Stimulated activated naive CD8-positive, alpha-beta T cell treated with anti-CD3 and anti-CD28 coated beads, Interleukin-15, Interleukin-2, amounts not matched to agents 100 ng/mL and 50 ng/mL, for 24 hours (primary cell): ENCODE data around the gene FILIP1.

Source experiments
- H3K27ac Mint-ChIP-seq: one replicate; pipeline ENCODE4 v1.8.0; 2021; ENCODE audit warnings: mild to moderate bottlenecking, mixed read lengths
- H3K27me3 Mint-ChIP-seq: one replicate; pipeline ENCODE4 v1.8.0; 2021; ENCODE audit warnings: mixed read lengths
- H3K36me3 Mint-ChIP-seq: one replicate; pipeline ENCODE4 v1.8.0; 2021; ENCODE audit warnings: low read depth, mixed read lengths
- H3K4me1 Mint-ChIP-seq: one replicate; pipeline ENCODE4 v1.8.0; 2021; ENCODE audit warnings: low read depth, mixed read lengths
- H3K4me3 Mint-ChIP-seq: one replicate; pipeline ENCODE4 v1.8.0; 2021; ENCODE audit warnings: mild to moderate bottlenecking, mixed read lengths
- H3K9me3 Mint-ChIP-seq: one replicate; pipeline ENCODE4 v1.8.0; 2021; ENCODE audit warnings: mixed read lengths

Gene FILIP1

DNA sequence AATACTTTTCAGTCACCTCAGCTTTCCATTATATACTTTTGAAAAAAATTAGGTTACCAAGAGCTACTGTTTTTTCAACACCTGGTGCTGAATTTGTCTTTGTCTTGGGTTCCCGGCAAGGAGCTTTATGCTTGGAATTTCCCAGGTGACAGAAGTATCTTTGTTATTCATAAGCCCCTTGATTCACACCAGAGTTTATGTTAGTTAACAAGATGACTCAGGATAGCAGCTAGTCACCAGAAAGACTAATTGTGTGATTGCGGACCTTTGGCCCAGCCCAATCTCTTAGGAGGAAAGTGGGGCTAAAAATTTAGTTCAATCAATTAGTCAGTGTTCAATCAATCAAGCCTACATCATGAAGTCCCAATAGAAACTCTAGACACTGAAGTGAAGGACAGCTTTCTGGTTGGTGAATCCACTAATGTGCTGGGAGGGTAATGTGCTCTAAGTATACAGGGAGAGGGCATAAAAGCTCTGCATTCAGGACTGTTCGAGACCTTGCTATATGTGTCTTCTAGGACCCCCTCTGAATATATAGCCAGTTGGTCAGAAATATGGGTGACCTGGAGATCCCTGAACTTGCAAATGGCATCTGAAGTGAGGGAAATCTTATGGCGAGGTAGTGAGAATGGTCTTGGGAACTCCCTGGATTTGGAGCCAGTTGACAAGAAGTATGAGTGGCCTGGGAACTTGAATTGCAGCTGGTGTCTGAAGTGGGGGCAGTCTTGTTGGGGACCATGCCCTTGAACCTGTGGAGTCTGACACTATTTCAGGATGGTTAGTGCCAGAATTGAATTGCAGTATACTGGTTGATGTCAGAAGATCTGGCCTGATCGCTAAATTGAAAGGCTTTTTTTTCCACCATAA is 225.2 kb downstream of the FILIP1 start:
- no peaks in the 10 kb centered on the region for H3K27me3 Mint-ChIP-seq
- peak overlapping the region; percentile 15 for H3K27ac Mint-ChIP-seq
- no peak overlapping the region for H3K4me3 Mint-ChIP-seq
- H3K4me1 Mint-ChIP-seq, result peaks cover 45% of the 10 kb centered on the region
- H3K36me3 Mint-ChIP-seq, result peaks cover 25% of the 10 kb centered on the region
- H3K9me3 Mint-ChIP-seq, result no peaks in the 10 kb centered on the region

DNA sequence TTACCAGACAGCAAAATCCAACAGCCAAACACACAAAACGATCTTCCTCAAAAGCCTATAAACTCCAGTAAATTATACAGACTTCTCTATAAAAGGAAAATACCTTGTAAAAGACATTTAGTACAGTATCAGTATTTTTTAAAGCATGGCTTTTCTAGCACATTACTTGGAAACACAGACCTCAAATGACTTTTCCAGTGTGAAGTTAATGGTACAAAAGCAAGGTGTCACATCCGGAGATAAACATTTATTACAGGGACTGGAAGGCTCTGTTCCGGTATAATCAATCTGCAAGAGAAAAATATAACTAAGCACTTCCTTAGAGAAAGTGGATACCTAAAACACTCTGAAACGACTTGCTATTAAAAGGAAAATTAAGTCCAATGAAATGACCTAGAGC is 226.1 kb downstream of the FILIP1 start:
- no peak overlapping the region for H3K4me3 Mint-ChIP-seq
- peaks cover 24% of the 10 kb centered on the region for H3K36me3 Mint-ChIP-seq
- H3K27ac Mint-ChIP-seq, result no peak overlapping the region
- peaks cover 38% of the 10 kb centered on the region for H3K4me1 Mint-ChIP-seq
- H3K27me3 Mint-ChIP-seq, result no peaks in the 10 kb centered on the region
- no peaks in the 10 kb centered on the region for H3K9me3 Mint-ChIP-seq

DNA sequence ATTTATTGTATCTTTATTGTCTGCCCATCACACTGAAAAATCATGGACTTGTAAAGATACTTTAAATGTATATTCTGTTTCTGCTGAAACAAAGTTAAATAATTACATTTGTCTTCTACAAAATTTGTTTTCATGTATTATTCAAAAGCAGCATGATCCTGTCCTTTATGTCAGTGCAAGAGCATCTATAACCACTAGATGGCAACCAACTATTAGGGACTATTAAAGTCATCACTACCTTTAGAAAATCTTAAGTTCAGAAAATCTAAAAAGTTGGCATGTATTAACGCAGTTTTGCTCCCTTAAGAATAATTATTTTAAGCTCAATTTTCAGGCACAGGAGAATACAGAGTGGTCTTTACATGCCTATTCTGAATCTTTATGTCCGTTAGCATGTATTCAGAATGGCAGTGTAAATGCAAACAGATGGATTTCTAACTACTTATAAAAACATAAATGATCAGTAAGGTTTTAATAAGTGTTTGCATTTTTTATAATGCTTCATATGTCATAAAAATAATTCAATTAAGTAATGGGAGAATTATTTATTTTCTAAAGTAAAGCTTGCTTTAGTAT is 226.8 kb downstream of the FILIP1 start:
- no peaks in the 10 kb centered on the region for H3K27me3 Mint-ChIP-seq
- no peak overlapping the region for H3K27ac Mint-ChIP-seq
- H3K4me3 Mint-ChIP-seq, result no peak overlapping the region
- peaks cover 18% of the 10 kb centered on the region for H3K36me3 Mint-ChIP-seq
- H3K4me1 Mint-ChIP-seq, result peaks cover 34% of the 10 kb centered on the region
- H3K9me3 Mint-ChIP-seq, result no peaks in the 10 kb centered on the region

DNA sequence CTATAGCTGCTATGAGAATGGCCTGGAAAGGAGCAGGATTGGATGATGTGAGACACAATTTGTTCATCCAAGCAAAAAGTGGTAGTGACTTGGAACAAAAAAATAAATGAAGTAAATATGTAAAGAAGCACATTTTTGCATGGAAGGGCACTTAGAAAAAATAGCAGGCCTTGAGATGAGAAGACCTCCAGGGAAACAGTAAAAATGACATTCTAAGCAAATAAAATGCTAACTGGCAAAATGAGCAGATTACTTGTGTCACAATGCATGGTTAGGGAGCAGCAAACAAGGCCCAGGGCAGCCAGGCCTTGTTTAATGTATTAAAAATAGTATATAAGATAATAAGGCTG is 230.2 kb downstream of the FILIP1 start:
- H3K27me3 Mint-ChIP-seq, result no peaks in the 10 kb centered on the region
- no peak overlapping the region for H3K27ac Mint-ChIP-seq
- H3K4me3 Mint-ChIP-seq, result no peak overlapping the region
- peaks cover 13% of the 10 kb centered on the region for H3K4me1 Mint-ChIP-seq
- peaks cover 23% of the 10 kb centered on the region for H3K36me3 Mint-ChIP-seq
- no peaks in the 10 kb centered on the region for H3K9me3 Mint-ChIP-seq

DNA sequence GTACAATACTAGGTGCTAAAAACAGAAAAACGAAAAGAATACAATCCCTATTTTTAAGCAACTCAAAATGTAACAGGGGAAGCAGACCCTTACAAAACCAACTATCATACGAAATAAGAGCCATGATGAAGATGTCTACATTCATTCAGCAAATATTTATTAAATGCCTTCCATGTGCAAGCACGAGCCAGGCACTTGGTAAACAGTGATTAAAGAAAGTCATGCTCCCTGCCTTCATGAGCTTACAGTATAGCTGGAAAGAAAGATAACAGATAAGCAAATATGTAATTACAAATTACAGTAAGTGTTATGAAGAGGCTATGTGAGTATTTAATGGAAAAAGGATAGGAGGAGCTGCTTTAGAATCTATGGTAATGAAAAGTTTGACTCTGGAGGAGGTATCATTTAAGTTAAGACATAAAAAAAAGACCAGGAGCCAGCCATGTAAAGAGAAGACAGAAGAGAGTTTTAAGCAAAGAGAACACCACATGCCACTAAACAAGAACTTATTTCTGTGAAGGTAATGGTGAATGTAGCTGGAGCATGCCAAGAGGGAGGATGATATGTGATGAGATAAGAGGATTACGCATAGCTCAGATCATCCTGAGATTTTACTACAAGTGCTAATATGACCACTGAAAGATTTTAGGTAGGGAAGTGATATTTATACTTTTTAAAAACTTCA is 230.7 kb downstream of the FILIP1 start:
- Mint-ChIP-seq H3K27ac (no peak overlapping the region), H3K9me3 (no peaks in the 10 kb centered on the region), H3K36me3 (peaks cover 26% of the 10 kb centered on the region), H3K27me3 (no peaks in the 10 kb centered on the region), H3K4me1 (peaks cover 8% of the 10 kb centered on the region), H3K4me3 (no peak overlapping the region)

DNA sequence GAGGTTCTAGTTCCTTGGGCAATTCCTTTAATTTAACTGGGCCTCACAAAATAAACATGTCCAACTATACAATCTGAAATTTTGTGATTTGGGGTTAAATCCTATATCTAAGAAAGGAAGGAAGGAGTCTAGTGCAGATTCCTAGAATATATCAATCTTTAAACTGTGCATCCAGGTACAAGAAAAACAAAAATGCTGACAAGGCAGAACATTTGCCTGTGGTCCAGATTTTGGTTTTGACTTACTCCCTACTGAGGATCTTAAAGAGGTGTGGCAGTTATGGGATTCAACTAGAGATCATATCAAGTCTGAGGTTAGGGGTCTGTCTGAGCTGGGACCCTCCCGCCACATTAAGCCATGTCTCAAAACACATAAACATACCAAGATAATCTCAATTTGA is 232.3 kb downstream of the FILIP1 start:
- Mint-ChIP-seq H3K4me1 (no peaks in the 10 kb centered on the region), H3K4me3 (no peak overlapping the region), H3K27me3 (no peaks in the 10 kb centered on the region), H3K36me3 (peaks cover 37% of the 10 kb centered on the region), H3K27ac (no peak overlapping the region), H3K9me3 (no peaks in the 10 kb centered on the region)

DNA sequence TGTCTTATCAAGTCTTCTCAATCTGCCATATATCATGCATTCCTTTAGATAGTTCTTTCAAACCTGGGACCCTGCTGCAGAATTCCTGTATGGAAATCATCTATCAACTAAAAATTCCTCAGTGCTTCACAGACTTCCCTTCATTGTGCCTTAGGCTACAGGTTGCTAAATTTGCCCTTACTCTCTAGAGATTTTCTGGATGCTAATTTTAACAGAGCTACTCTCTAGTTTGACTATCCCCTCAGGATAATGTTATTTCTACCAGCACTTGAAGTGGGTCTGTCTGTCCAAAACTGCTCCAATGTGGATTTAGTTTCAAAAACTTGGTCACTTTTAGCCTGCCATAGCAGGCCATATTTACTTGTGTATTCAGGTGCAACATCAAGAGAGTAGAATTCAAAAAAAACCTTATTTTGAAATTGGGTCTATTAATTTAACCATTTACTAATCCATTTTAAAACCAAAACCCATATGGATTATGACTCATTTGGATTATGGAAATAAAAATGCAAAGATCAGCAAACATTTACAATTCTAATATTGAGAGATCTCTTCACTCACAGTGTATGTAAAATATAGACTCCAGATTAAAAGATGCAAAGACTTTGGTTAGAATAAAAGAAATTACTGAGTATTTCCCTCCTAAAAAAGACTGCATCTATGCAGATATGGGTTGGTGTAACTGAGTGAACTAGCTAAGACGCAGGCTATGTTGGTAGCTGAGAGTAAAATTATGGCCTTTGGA is 236.1 kb downstream of the FILIP1 start:
- no peaks in the 10 kb centered on the region for H3K27me3 Mint-ChIP-seq
- H3K4me1 Mint-ChIP-seq, result no peaks in the 10 kb centered on the region
- H3K9me3 Mint-ChIP-seq, result no peaks in the 10 kb centered on the region
- H3K4me3 Mint-ChIP-seq, result no peak overlapping the region
- peaks cover 42% of the 10 kb centered on the region for H3K36me3 Mint-ChIP-seq
- H3K27ac Mint-ChIP-seq, result no peak overlapping the region

DNA sequence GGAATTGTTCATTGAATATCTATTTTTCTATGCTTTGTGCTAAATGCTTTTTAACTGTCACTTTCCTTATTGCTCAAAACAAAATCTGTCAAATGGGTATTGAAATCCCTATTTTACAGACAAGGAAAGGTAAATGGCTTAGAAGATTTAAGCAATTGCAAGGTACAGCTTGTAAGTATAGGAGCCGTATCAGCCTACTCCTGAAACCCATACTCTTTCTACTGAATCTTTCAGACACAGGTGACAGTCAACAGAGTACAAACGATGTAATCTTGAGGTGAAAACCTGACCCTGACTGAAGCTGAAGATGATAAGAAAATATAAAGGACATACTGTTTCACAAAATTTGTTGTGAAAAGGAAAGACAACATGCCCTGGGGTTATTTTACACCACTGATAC is 243.0 kb downstream of the FILIP1 start:
- no peaks in the 10 kb centered on the region for H3K9me3 Mint-ChIP-seq
- H3K27me3 Mint-ChIP-seq, result peaks cover 14% of the 10 kb centered on the region
- H3K27ac Mint-ChIP-seq, result no peak overlapping the region
- no peak overlapping the region for H3K4me3 Mint-ChIP-seq
- H3K4me1 Mint-ChIP-seq, result no peaks in the 10 kb centered on the region
- peaks cover 8% of the 10 kb centered on the region for H3K36me3 Mint-ChIP-seq

DNA sequence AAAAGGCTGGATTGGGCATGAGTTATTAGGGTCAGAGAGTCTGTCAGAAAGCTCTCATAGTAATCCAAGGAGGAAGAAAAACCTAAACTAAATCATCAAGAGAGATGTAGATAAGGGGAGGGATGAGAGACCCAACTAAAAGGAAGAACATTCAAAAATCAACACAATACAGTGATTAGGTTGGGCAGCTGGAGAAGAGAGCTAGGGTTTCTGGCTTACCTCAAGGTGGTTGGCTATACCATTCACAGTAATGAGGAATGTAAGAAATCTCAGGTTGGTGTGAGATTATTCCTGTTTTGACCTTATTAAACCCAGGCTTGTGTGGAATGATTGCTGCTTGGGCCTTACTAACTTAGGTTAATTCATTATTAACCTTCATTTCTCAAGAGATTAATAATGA is 243.8 kb downstream of the FILIP1 start:
- peaks cover 2% of the 10 kb centered on the region for H3K4me1 Mint-ChIP-seq
- no peaks in the 10 kb centered on the region for H3K9me3 Mint-ChIP-seq
- H3K4me3 Mint-ChIP-seq, result no peak overlapping the region
- H3K27ac Mint-ChIP-seq, result no peak overlapping the region
- H3K36me3 Mint-ChIP-seq, result peaks cover 8% of the 10 kb centered on the region
- H3K27me3 Mint-ChIP-seq, result peaks cover 17% of the 10 kb centered on the region

DNA sequence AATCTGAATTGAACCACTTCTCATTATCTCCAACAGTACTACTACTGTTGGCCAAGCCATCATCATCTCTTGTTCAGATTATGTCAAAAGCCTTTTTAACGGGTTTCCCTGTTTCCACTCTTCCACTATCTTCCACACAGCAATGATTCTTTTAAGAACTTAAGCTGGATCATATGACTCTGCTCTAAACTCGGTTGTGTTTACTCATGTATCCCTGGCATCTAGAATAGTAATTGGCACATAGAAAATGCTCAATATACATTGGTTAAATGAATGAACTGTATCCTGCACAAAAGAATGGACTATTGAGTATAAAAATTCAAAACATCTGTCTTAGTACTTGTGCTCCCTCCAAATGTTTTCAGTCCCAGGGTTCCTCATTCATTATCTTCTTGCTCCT is 247.2 kb downstream of the FILIP1 start:
- Mint-ChIP-seq H3K9me3 (no peaks in the 10 kb centered on the region), H3K27ac (no peak overlapping the region)

DNA sequence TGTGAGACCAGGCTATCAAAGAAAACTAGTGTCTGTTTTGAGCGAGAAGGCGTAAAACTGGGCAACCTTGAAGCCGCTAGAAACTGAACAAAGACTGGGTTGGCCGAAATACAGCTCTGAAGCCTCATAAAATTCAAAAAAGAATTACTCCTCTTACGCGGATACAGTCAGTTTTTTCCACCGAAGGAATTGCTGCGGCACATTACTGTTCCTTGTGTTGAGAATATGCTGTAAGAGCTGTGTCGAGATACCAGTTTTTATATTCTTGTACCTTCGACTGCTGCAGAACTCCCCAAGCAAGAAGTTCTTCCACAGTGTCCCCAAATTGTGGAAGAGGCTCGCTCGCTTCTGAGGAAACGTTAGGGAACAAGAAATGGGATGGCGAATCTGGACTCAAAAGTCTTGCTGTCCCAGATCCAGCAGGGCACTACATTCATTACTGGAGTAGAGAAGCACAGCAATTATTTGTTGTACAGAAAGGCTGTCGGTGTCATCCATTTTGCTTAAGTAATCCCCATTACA is 249.5 kb downstream of the FILIP1 start:
- Mint-ChIP-seq H3K27me3 (peaks cover 20% of the 10 kb centered on the region), H3K9me3 (no peaks in the 10 kb centered on the region), H3K4me3 (peak overlapping the region; percentile 99), H3K27ac (peak overlapping the region; percentile 99), H3K4me1 (peaks cover 26% of the 10 kb centered on the region), H3K36me3 (peaks cover 31% of the 10 kb centered on the region)

More for the DNA sequence above, 247.2 kb downstream of the FILIP1 start:
- Mint-ChIP-seq H3K36me3 (peaks cover 13% of the 10 kb centered on the region), H3K27me3 (peaks cover 20% of the 10 kb centered on the region), H3K4me3 (no peak overlapping the region), H3K4me1 (peaks cover 19% of the 10 kb centered on the region)

DNA sequence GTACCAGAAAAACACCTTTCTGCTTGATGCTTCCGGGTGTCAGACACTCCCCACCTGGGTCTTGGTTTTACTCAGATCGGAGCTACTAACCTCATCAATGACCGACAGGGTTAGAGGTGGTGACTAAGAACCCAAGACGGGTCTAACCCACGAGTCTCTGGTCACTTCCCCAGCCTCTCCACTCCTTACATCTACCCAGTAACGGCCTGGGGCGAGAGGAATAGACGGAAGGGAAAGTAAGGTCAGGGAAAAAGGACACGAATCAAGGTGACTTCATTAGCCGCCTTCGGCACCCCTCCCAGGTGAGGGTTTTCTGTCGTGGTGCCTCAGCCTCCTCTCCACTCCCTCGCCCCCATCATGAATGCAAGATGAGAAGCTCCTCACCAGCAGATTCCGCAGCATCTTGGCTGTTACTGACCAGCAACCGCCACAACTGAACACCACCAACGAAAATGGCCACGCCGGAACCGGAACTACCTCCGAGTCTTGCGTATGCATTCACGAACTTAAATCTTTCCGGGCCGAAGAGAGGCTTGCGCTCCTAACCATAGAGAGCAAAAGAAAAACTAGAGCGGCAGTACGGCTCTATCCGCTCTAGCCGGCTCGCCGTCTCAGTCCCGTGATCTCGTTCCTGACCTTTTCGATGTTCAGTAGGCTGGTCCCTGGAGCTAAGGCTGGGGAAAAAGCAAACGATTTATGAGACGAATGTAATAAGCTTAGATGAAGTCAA is 250.1 kb downstream of the FILIP1 start, which contains the start of gene COX7A2:
Gene COX7A2, minus strand, starts transcription at position 469 of the 730 bp plus-strand sequence. Its CDS starts 67 bp downstream, at position 402.
- peaks cover 20% of the 10 kb centered on the region for H3K27me3 Mint-ChIP-seq
- H3K27ac Mint-ChIP-seq, result peak within 1 kb of the TSS; percentile 99
- H3K36me3 Mint-ChIP-seq, result peaks cover 35% of the 10 kb centered on the region
- H3K4me3 Mint-ChIP-seq, result peak within 1 kb of the TSS; percentile 99
- H3K9me3 Mint-ChIP-seq, result no peaks in the 10 kb centered on the region
- peaks cover 26% of the 10 kb centered on the region for H3K4me1 Mint-ChIP-seq
